ENCODE measurements around the gene LRP1B.

DNA sequence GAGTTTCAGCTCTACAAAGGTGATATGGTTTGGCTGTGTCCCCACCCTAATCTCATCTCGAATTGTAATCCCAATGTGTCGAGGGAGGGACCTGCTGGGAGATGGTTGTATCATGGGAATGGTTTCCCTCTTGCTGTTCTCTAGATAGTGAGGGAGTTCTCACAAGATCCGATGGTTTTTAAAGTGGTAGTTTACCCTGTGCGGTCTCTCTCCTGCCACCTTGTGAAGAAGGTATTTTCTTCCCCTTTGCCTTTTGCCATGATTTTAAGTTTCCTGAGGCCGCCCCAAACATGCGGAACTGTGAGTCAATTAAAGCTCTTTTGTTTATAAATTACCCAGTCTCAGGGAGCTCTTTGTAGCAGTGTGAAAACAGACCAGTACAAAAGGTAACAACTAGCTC, 306.0 kb downstream of the LRP1B start:
- TF ChIP-seq, protein P1, sequence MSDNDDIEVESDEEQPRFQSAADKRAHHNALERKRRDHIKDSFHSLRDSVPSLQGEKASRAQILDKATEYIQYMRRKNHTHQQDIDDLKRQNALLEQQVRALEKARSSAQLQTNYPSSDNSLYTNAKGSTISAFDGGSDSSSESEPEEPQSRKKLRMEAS (IDR thresholded peaks at IDR 0.05) = no peak
- TF ChIP-seq CBX8 (IDR thresholded peaks at IDR 0.05) = no peak
- TF ChIP-seq RNF2 (IDR thresholded peaks at IDR 0.05; ENCODE audit: borderline replicate concordance, low read depth) = no peak
- no peak for TF ChIP-seq POLR2A (IDR thresholded peaks at IDR 0.05; ENCODE audit: low read length)
- TF ChIP-seq, protein P2, sequence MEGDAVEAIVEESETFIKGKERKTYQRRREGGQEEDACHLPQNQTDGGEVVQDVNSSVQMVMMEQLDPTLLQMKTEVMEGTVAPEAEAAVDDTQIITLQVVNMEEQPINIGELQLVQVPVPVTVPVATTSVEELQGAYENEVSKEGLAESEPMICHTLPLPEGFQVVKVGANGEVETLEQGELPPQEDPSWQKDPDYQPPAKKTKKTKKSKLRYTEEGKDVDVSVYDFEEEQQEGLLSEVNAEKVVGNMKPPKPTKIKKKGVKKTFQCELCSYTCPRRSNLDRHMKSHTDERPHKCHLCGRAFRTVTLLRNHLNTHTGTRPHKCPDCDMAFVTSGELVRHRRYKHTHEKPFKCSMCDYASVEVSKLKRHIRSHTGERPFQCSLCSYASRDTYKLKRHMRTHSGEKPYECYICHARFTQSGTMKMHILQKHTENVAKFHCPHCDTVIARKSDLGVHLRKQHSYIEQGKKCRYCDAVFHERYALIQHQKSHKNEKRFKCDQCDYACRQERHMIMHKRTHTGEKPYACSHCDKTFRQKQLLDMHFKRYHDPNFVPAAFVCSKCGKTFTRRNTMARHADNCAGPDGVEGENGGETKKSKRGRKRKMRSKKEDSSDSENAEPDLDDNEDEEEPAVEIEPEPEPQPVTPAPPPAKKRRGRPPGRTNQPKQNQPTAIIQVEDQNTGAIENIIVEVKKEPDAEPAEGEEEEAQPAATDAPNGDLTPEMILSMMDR (IDR thresholded peaks at IDR 0.05) = no peak
- no peak for TF ChIP-seq HOXA7 (CRISPR knock-in tag; IDR thresholded peaks at IDR 0.05)
- TF ChIP-seq RCOR1 (IDR thresholded peaks at IDR 0.05; ENCODE audit: low read depth, low read length) = no peak

Measured in A549 (cell line).